Caco-2 (cell line): ENCODE measurements around the gene USP26. TPM values are rescaled to one million over a fixed set of nuclear protein-coding genes. Genes with fewer than 3 reads are reported as not detected.
"Not testable (repeated sequence)": the region's sequence is repeated elsewhere in the genome, so short reads cannot be mapped to it uniquely, and the experiment has no call there.

Experiments
- BruUV-seq: library from RNA; stranded (reverse); fragments of 400-500 nt; replicated peaks from 2 replicates; lab custom pipeline; 2021; lab: Mats Ljungman, UMichigan
- CTCF ChIA-PET: fragments of 300-600 bp; sonication (Branson Sonifier 250); formaldehyde crosslinking; loops from one replicate; lab custom pipeline; 2022; ENCODE audit warnings: antibody characterized with exemption; lab: Charles Lee
- POLR2A ChIA-PET: fragments of 300-600 bp; sonication (Branson Sonifier 250); formaldehyde crosslinking; loops from one replicate; lab custom pipeline; 2022; ENCODE audit warnings: antibody characterized with exemption; lab: Charles Lee
- DNase-seq, 2 experiments: peaks; one replicate each; pipeline versions ENCODE4 v3.0.0 to v3.0.0-alpha.2; 2020 to 2022
- H3K27me3 ChIP-seq: replicated peaks from 2 replicates; pipeline ENCODE4 v1.6.0; 2011; ENCODE audit warnings: low read length; ENCODE audit not compliant: control insufficient read depth, insufficient read depth
- H3K36me3 ChIP-seq: 2 replicates; pipeline ENCODE4 v1.5.1; 2011; ENCODE audit warnings: low read length; ENCODE audit not compliant: control insufficient read depth, insufficient read depth
- H3K4me1 ChIP-seq: fragments of 250-450 bp; sonication (Bioruptor Pico); 2 replicates; pipeline ENCODE4 v1.5.1; 2020; ENCODE audit warnings: mild to moderate bottlenecking
- H3K4me3 ChIP-seq: 2 replicates; pipeline ENCODE4 v1.5.1; 2011; ENCODE audit warnings: low read depth, mild to moderate bottlenecking, control low read depth, low read length
- H3K9me3 ChIP-seq: fragments of 250-450 bp; sonication (Bioruptor Pico); 2 replicates; pipeline ENCODE4 v1.5.1; 2020; ENCODE audit warnings: mild to moderate bottlenecking, moderate library complexity
- H3K27ac Mint-ChIP-seq: one replicate; pipeline ENCODE4 v1.8.0; 2022; ENCODE audit warnings: mixed read lengths; ENCODE audit not compliant: unreplicated experiment
- H3K27me3 Mint-ChIP-seq: one replicate; pipeline ENCODE4 v1.8.0; 2022; ENCODE audit warnings: mixed read lengths; ENCODE audit not compliant: insufficient read depth, unreplicated experiment
- H3K36me3 Mint-ChIP-seq: one replicate; pipeline ENCODE4 v1.8.0; 2022; ENCODE audit warnings: mild to moderate bottlenecking, mixed read lengths; ENCODE audit not compliant: insufficient read depth, unreplicated experiment
- H3K4me1 Mint-ChIP-seq: one replicate; pipeline ENCODE4 v1.8.0; 2022; ENCODE audit warnings: low read depth, mixed read lengths; ENCODE audit not compliant: unreplicated experiment
- H3K4me3 Mint-ChIP-seq: one replicate; pipeline ENCODE4 v1.8.0; 2022; ENCODE audit warnings: mild to moderate bottlenecking, moderate library complexity, mixed read lengths; ENCODE audit not compliant: unreplicated experiment
- H3K9me3 Mint-ChIP-seq: one replicate; pipeline ENCODE4 v1.8.0; 2022; ENCODE audit warnings: mixed read lengths; ENCODE audit not compliant: unreplicated experiment
- intact Hi-C: fragments of 100-400 bp; cut with micrococcal nuclease; formaldehyde crosslinking; loops from one replicate; pipeline ENCODE4 v1.10.0; 2022; ENCODE audit not compliant: unreplicated experiment
- total RNA-seq: library from RNA; stranded (reverse); gene quantifications from 2 replicates; pipeline ENCODE4 v1.2.3, GENCODE V29; 2022
- TF ChIP-seq, protein P1 (sequence below), 2 experiments: fragments of 200-600 bp in 1 of 2; IDR thresholded peaks; 1 replicate in 1 of 2; 2 replicates in 1 of 2; pipeline versions ENCODE4 v1.5.1 to v1.8.0; 2011 to 2022; ENCODE audit warnings: antibody characterized with exemption in 1 of 2, control low read depth in 1 of 2, inconsistent platforms in 1 of 2, low read depth in 1 of 2, low read length in 1 of 2, mild to moderate bottlenecking in 1 of 2, moderate library complexity in 1 of 2; ENCODE audit not compliant: insufficient read depth in 1 of 2, severe bottlenecking in 1 of 2, unreplicated experiment in 1 of 2

USP26 gene
- total RNA-seq, 1 experiment from 2014 or later, result not detected

DNA sequence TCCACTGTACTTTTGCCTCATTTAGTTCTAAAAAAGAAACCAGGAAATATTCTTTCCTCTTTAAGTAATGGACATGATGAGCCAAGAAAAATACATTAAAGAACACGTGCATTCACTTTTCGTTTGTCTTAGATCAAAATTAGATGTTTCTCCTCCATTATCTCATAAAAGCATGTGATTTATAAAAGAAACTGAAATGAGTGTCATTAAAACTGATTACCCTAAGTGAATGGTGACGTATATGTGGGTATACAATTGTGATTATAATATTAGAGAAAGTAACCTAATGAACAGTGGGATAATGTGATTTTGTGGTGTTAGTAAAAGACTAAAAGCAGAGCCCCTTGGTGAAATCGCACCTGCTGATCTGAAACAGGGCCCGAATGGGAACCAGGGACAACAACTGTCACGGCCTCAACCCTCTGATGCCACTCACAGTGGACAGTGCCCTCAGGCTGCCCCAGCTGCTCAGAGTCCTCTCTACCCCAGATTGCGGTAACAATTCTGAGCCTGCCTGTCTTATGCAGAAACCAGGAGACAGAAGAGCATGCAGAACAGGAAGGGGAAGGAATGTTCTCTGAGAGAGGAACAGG is 112.8 kb downstream of the USP26 start:
- no peaks in the 10 kb centered on the region for H3K27me3 ChIP-seq
- Mint-ChIP-seq H3K4me1 (no peaks in the 10 kb centered on the region), H3K27me3 (peaks cover 3% of the 10 kb centered on the region), H3K4me3 (no peak overlapping the region), H3K27ac (no peak overlapping the region), H3K36me3 (no peaks in the 10 kb centered on the region), H3K9me3 (no peaks in the 10 kb centered on the region)
- BruUV-seq, result no TSS peak
- no peak for DNase-seq
- no peaks in the 10 kb centered on the region for H3K9me3 ChIP-seq
- intact Hi-C loops, result no loop called here
- H3K4me3 ChIP-seq, result no peak overlapping the region
- ChIA-PET POLR2A (no interaction called here), CTCF (no interaction called here)
- no peaks in the 10 kb centered on the region for H3K4me1 ChIP-seq
- no peaks in the 10 kb centered on the region for H3K36me3 ChIP-seq
- TF ChIP-seq, protein P1, sequence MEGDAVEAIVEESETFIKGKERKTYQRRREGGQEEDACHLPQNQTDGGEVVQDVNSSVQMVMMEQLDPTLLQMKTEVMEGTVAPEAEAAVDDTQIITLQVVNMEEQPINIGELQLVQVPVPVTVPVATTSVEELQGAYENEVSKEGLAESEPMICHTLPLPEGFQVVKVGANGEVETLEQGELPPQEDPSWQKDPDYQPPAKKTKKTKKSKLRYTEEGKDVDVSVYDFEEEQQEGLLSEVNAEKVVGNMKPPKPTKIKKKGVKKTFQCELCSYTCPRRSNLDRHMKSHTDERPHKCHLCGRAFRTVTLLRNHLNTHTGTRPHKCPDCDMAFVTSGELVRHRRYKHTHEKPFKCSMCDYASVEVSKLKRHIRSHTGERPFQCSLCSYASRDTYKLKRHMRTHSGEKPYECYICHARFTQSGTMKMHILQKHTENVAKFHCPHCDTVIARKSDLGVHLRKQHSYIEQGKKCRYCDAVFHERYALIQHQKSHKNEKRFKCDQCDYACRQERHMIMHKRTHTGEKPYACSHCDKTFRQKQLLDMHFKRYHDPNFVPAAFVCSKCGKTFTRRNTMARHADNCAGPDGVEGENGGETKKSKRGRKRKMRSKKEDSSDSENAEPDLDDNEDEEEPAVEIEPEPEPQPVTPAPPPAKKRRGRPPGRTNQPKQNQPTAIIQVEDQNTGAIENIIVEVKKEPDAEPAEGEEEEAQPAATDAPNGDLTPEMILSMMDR (IDR thresholded peaks at IDR 0.05; ENCODE audit: insufficient read depth in 1 of 2, low read depth in 1 of 2, low read length in 1 of 2, severe bottlenecking in 1 of 2, unreplicated experiment in 1 of 2), result no peak

DNA sequence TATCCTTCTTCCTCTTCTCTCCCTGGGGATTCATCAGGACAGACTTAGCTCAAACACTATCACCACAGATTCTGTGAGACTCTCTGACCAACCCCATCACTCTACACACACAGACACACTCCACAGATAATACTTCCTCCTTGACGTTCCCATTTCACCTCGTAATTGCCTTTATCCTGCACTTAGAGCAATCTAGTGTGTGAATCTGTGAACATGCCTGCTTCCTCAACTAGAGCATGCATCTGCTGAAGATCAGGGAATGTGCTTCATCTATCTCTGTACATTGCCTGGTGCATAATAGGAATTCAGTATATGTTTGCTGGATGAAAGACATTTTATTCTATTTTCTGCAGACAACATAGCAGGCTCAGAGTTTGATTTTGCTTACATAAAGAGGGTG is 113.4 kb downstream of the USP26 start:
- Histone ChIP-seq H3K4me3 (no peak overlapping the region), H3K9me3 (no peaks in the 10 kb centered on the region), H3K27me3 (no peaks in the 10 kb centered on the region), H3K36me3 (no peaks in the 10 kb centered on the region), H3K4me1 (no peaks in the 10 kb centered on the region)
- DNase-seq, result no peak
- intact Hi-C loops, result no loop called here
- Mint-ChIP-seq H3K4me1 (no peaks in the 10 kb centered on the region), H3K36me3 (no peaks in the 10 kb centered on the region), H3K27me3 (peaks cover 3% of the 10 kb centered on the region), H3K9me3 (no peaks in the 10 kb centered on the region), H3K4me3 (no peak overlapping the region), H3K27ac (no peak overlapping the region)
- TF ChIP-seq, protein P1 (IDR thresholded peaks at IDR 0.05; ENCODE audit: insufficient read depth in 1 of 2, low read depth in 1 of 2, low read length in 1 of 2, severe bottlenecking in 1 of 2, unreplicated experiment in 1 of 2), result no peak
- ChIA-PET CTCF (no interaction called here), POLR2A (no interaction called here)
- no TSS peak for BruUV-seq

DNA sequence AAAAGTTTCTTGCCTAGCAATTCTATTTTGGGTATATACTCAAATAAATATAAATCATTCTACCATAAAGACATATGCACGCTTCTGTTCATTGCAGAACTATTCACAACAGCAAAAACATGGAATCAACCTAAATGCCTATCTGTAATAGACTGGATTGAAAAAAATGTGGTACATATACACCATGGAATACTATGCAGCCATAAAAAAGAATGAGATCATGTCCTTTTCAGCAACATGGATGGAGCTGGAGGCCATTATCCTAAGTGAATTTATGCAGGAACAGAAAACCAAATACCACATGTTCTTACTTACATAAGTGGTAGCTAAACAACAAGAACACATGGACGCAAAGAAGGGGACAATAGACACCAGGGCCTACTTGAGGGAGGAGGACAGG is 116.9 kb downstream of the USP26 start:
- intact Hi-C loops, BruUV-seq, H3K9me3 ChIP-seq, H3K27me3 Mint-ChIP-seq, H3K9me3 Mint-ChIP-seq, H3K4me3 ChIP-seq, H3K27ac Mint-ChIP-seq, H3K27me3 ChIP-seq, H3K4me3 Mint-ChIP-seq, POLR2A ChIA-PET, H3K36me3 Mint-ChIP-seq, H3K4me1 Mint-ChIP-seq, H3K4me1 ChIP-seq, H3K36me3 ChIP-seq, CTCF ChIA-PET, DNase-seq: not testable (repeated sequence)

Other genes with a start within 250 kb of the USP26 start
- 33.7 and 34.9 TPM in 2 replicates for gene HS6ST2, start 138.5 kb downstream of the USP26 start, total RNA-seq
- gene TFDP3, start 121.2 kb upstream of the USP26 start, total RNA-seq, result not detected in 2 replicates